Neural cell (in vitro differentiated cells): ENCODE results near the gene PGAM2. TPM values are rescaled to one million over a fixed set of nuclear protein-coding genes. Genes with fewer than 3 reads are reported as not detected.

Source experiments
- H2AFZ ChIP-seq: fragments of 200-600, 300-800 bp; sonication (generic), shearing (Covaris generic); 2 replicates; pipeline ENCODE4 v1.6.0; 2014; ENCODE audit warnings: low read depth, mild to moderate bottlenecking, antibody characterized with exemption, low read length, moderate library complexity
- H3F3A ChIP-seq: fragments of 200-600 bp; shearing (Covaris generic); 2 replicates; pipeline ENCODE4 v1.6.1; 2016; ENCODE audit warnings: mild to moderate bottlenecking, moderate library complexity, mixed read lengths, antibody characterized with exemption, low read length; ENCODE audit not compliant: insufficient read depth, poor library complexity, severe bottlenecking
- H3K27ac ChIP-seq: fragments of 200-600, 300-800 bp; sonication (generic), shearing (Covaris generic); 2 replicates; pipeline ENCODE4 v1.5.1; 2014; ENCODE audit warnings: mild to moderate bottlenecking, low read length, moderate library complexity
- H3K27me3 ChIP-seq: fragments of 300-800, 200-600 bp; sonication (generic), shearing (Covaris generic); 2 replicates; pipeline ENCODE4 v1.6.0; 2014; ENCODE audit warnings: mild to moderate bottlenecking, low read depth, low read length, moderate library complexity; ENCODE audit not compliant: insufficient read depth
- H3K36me3 ChIP-seq: fragments of 300-800, 200-600 bp; sonication (generic), shearing (Covaris generic); 2 replicates; pipeline ENCODE4 v1.5.1; 2014; ENCODE audit warnings: mild to moderate bottlenecking, antibody characterized with exemption, low read length, moderate library complexity; ENCODE audit not compliant: insufficient read depth
- H3K4me2 ChIP-seq: fragments of 300-800, 200-600 bp; sonication (generic), shearing (Covaris generic); 2 replicates; pipeline ENCODE4 v1.6.0; 2014; ENCODE audit warnings: mild to moderate bottlenecking, low read length
- H3K4me3 ChIP-seq: fragments of 300-800, 200-600 bp; sonication (generic), shearing (Covaris generic); 2 replicates; pipeline ENCODE4 v1.5.1; 2014; ENCODE audit warnings: mild to moderate bottlenecking, low read length, moderate library complexity
- H3K79me2 ChIP-seq: fragments of 200-600 bp; shearing (Covaris generic); replicated peaks from 2 replicates; pipeline ENCODE4 v1.6.0; 2014; ENCODE audit warnings: mild to moderate bottlenecking, low read length, moderate library complexity; ENCODE audit not compliant: insufficient read depth
- H3K9ac ChIP-seq: fragments of 300-800, 200-600 bp; sonication (generic), shearing (Covaris generic); 2 replicates; pipeline ENCODE4 v1.6.1; 2016; ENCODE audit warnings: mild to moderate bottlenecking, low read length, mixed read lengths
- H3K9me2 ChIP-seq: fragments of 200-600 bp; shearing (Covaris generic); 2 replicates; pipeline ENCODE4 v1.6.1; 2016; ENCODE audit warnings: mild to moderate bottlenecking, low read length, mixed read lengths; ENCODE audit not compliant: insufficient read depth
- H3K9me3 ChIP-seq: fragments of 200-600, 300-800 bp; sonication (generic), shearing (Covaris generic); 2 replicates; pipeline ENCODE4 v1.6.1; 2016; ENCODE audit warnings: mild to moderate bottlenecking, mixed run types, low read length, moderate library complexity, mixed read lengths
- H4K20me1 ChIP-seq: fragments of 200-600 bp; shearing (Covaris generic); 2 replicates; pipeline ENCODE4 v1.6.1; 2016; ENCODE audit warnings: mild to moderate bottlenecking, mixed run types; ENCODE audit not compliant: insufficient read depth
- CTCF ChIP-seq: fragments of 450-650 bp; IDR thresholded peaks from 2 replicates; pipeline ENCODE4 v1.5.1; 2014; ENCODE audit warnings: antibody characterized with exemption, mild to moderate bottlenecking, moderate library complexity; ENCODE audit not compliant: poor library complexity, severe bottlenecking
- EP300 ChIP-seq: fragments of 450-650 bp; conservative IDR thresholded peaks from 2 replicates; pipeline ENCODE4 v1.6.1; 2014; ENCODE audit warnings: antibody characterized with exemption, mild to moderate bottlenecking, moderate library complexity; ENCODE audit not compliant: poor library complexity, severe bottlenecking
- EZH2 ChIP-seq: fragments of 200-600, 300-800 bp; shearing (Covaris generic), sonication (generic); IDR thresholded peaks from 2 replicates; pipeline ENCODE4 v1.6.1; 2014; ENCODE audit warnings: antibody characterized with exemption, low read length, borderline replicate concordance, mild to moderate bottlenecking; ENCODE audit not compliant: insufficient read depth, poor library complexity, severe bottlenecking
- MXI1 ChIP-seq: fragments of 450-650 bp; conservative IDR thresholded peaks from 2 replicates; pipeline ENCODE4 v1.6.1; 2014; ENCODE audit warnings: antibody characterized with exemption, mild to moderate bottlenecking; ENCODE audit not compliant: poor library complexity, severe bottlenecking
- POLR2AphosphoS5 ChIP-seq: IDR thresholded peaks from 2 replicates; pipeline ENCODE4 v1.6.1; 2012
- RAD21 ChIP-seq: fragments of 450-650 bp; conservative IDR thresholded peaks from 2 replicates; pipeline ENCODE4 v1.6.1; 2014; ENCODE audit warnings: antibody characterized with exemption, mild to moderate bottlenecking, moderate library complexity
- SMC3 ChIP-seq: fragments of 450-650 bp; conservative IDR thresholded peaks from 2 replicates; pipeline ENCODE4 v1.6.1; 2014; ENCODE audit warnings: antibody characterized with exemption, mild to moderate bottlenecking, moderate library complexity; ENCODE audit not compliant: poor library complexity
- TAF1 ChIP-seq: IDR thresholded peaks from 2 replicates; pipeline ENCODE4 v1.6.1; 2012; ENCODE audit warnings: low read depth
- polyA plus RNA-seq: library from polyadenylated mRNA; depleted of rRNA; stranded (reverse); fragments of >200 nt; gene quantifications from 2 replicates; pipeline ENCODE4 v1.2.3, GENCODE V29; 2014
- TF ChIP-seq, protein P1 (sequence below): IDR thresholded peaks from 2 replicates; pipeline ENCODE4 v1.6.1; 2012; ENCODE audit warnings: borderline replicate concordance

PGAM2 gene
- polyA plus RNA-seq, 1 donor from 2014 or later, result not detected

DNA sequence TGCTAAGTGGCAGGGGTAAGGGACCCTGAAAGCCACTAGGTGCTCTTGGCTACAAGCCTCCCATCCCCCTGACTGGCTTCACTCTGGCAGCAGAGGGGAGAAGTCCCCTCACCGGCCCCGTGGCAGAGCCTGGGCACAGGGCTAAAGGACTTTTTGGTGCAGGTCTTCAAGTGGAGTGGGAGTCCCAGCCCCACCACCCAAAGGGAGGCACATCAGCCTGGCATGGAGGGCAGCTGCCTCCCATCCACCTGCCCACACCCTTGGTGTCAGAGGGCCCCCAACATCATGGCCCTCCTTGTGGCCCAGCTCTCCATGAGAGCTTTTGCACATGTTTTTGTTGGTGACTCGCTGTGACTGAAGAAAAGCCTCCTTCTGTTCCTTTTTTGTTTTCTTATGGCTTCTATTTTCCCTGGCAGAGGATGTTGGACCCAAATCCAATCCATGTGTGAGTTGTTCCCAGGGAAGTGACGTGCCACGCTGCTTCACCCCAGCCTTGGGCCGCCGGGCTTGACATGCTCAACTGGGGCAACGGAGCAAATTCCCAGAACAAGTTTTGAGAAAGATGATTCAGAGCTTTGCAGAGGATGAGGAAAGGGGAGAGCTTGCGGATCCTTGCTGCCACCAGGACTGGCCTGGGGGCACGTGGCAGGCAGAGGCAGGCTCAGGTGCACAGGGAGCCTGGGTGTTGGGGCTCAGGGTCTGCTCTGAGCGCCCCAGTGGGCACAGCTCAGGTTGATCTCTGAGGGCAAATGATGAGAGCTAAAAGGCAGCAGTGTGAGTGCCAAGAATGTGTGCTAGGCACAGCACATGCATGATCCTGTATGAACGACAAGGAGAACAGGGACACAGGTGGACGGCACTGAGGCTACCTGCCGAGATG is 36.8 kb upstream of the PGAM2 start:
- H3K4me3 ChIP-seq, result no peak overlapping the region
- no peak overlapping the region for H3K9ac ChIP-seq
- no peaks in the 10 kb centered on the region for H3K9me2 ChIP-seq
- TF ChIP-seq EP300, result no peak
- TF ChIP-seq TAF1, result no peak
- no peak for TF ChIP-seq SMC3
- no peak for TF ChIP-seq CTCF
- no peak for TF ChIP-seq RAD21
- TF ChIP-seq POLR2AphosphoS5, result no peak
- TF ChIP-seq, protein P1, sequence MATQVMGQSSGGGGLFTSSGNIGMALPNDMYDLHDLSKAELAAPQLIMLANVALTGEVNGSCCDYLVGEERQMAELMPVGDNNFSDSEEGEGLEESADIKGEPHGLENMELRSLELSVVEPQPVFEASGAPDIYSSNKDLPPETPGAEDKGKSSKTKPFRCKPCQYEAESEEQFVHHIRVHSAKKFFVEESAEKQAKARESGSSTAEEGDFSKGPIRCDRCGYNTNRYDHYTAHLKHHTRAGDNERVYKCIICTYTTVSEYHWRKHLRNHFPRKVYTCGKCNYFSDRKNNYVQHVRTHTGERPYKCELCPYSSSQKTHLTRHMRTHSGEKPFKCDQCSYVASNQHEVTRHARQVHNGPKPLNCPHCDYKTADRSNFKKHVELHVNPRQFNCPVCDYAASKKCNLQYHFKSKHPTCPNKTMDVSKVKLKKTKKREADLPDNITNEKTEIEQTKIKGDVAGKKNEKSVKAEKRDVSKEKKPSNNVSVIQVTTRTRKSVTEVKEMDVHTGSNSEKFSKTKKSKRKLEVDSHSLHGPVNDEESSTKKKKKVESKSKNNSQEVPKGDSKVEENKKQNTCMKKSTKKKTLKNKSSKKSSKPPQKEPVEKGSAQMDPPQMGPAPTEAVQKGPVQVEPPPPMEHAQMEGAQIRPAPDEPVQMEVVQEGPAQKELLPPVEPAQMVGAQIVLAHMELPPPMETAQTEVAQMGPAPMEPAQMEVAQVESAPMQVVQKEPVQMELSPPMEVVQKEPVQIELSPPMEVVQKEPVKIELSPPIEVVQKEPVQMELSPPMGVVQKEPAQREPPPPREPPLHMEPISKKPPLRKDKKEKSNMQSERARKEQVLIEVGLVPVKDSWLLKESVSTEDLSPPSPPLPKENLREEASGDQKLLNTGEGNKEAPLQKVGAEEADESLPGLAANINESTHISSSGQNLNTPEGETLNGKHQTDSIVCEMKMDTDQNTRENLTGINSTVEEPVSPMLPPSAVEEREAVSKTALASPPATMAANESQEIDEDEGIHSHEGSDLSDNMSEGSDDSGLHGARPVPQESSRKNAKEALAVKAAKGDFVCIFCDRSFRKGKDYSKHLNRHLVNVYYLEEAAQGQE, result no peak
- no peak for TF ChIP-seq MXI1
- no peak for TF ChIP-seq EZH2
- H3K27me3 ChIP-seq, result peaks cover 19% of the 10 kb centered on the region
- H3F3A ChIP-seq, result no peaks in the 10 kb centered on the region
- H3K79me2 ChIP-seq, result no peaks in the 10 kb centered on the region
- no peak overlapping the region for H3K4me2 ChIP-seq
- H3K9me3 ChIP-seq, result no peaks in the 10 kb centered on the region
- no peaks in the 10 kb centered on the region for H4K20me1 ChIP-seq
- no peak overlapping the region for H2AFZ ChIP-seq
- no peaks in the 10 kb centered on the region for H3K36me3 ChIP-seq
- H3K27ac ChIP-seq, result no peak overlapping the region

DNA sequence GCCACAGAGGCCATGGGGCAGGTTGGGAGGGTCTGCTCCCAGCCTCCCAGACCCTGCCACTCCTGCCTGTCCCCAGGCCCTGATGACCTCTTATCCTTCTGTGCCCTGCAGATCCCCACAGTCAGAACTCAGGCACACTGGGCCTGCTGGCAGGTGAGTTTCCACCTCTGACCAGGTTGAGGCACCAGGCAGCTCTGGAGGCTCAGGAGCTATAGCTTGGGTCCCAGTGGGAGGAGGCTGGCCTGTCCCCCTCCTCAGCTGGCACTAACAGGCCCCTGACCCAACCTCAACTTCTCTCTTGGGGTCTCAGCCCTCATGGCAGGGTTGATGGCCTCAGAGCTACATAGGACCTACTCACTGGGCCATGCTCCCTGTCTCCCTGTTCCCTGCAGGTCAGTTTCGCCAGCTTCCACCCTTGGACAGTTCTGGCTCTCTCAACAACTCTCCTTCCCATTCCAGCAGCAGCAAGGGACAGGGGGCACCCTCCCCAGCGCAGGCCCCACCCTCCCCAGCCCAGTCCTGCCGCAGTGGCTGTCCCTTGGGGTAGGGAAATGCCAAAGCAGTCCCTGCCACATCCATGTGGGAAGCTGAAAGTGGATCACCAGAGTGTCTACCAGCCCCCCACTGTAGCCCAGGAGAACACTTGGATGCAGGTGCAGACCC is 36.1 kb upstream of the PGAM2 start:
- H3K27ac ChIP-seq, result no peak overlapping the region
- no peak for TF ChIP-seq EP300
- TF ChIP-seq MXI1, result no peak
- TF ChIP-seq EZH2, result no peak
- TF ChIP-seq RAD21, result no peak
- TF ChIP-seq, protein P1, result no peak
- TF ChIP-seq CTCF, result no peak
- TF ChIP-seq SMC3, result no peak
- no peaks in the 10 kb centered on the region for H3F3A ChIP-seq
- no peaks in the 10 kb centered on the region for H3K36me3 ChIP-seq
- H3K9ac ChIP-seq, result no peak overlapping the region
- no peaks in the 10 kb centered on the region for H3K79me2 ChIP-seq
- no peaks in the 10 kb centered on the region for H4K20me1 ChIP-seq
- H3K27me3 ChIP-seq, result peaks cover 19% of the 10 kb centered on the region
- H3K4me3 ChIP-seq, result no peak overlapping the region
- no peak overlapping the region for H3K4me2 ChIP-seq
- no peak overlapping the region for H2AFZ ChIP-seq
- no peaks in the 10 kb centered on the region for H3K9me3 ChIP-seq
- no peaks in the 10 kb centered on the region for H3K9me2 ChIP-seq
